Activated T-helper 1 cell treated with Interleukin-2 at 50 U/mL for 16 hours (primary cell): ENCODE data around the gene RIPOR1.
"Not testable (repeated sequence)": the region's sequence is repeated elsewhere in the genome, so short reads cannot be mapped to it uniquely, and the experiment has no call there.

Source experiments
- DNase-seq: peaks from one replicate; pipeline ENCODE4 v3.0.0-alpha.2; 2020; ENCODE audit warnings: low read depth

RIPOR1 gene

DNA sequence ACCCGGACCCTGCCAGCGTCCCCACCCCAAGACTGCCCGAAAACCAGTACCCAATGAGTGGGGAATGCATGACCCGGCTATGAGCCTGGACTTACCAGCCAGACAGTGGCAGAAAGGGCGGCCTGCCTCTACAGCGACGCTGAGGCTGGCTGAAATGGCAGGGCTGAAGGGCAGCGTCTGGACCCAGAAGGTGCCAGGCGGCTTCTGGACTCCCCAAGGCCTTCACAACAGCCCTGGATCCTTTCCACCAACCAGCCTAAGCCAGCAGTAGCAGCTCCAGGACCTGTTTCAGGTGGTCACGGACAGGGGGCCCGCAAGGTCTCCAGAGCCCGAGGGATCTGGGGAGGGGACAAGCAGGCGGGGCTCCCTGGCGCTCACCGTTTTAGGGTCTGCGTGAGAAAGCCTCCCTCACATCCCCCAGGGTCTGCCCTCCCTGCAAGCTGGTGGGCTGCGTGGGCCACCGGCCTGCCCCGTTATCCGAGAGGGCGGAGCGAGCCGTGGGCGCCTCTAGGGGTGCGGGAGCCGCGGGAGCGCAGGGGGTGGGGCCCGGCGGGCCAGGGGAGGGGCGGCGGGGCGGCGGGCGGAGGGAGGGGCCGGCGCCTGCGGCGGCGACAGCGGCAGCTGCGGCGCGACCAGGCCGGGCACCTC is at the start of gene RIPOR1:
Gene RIPOR1 (plus strand): TSS at position 608 of the 648 bp plus-strand sequence. CDS start 9,618 bp downstream, outside the sequence.
- peak; percentile 28 for DNase-seq

DNA sequence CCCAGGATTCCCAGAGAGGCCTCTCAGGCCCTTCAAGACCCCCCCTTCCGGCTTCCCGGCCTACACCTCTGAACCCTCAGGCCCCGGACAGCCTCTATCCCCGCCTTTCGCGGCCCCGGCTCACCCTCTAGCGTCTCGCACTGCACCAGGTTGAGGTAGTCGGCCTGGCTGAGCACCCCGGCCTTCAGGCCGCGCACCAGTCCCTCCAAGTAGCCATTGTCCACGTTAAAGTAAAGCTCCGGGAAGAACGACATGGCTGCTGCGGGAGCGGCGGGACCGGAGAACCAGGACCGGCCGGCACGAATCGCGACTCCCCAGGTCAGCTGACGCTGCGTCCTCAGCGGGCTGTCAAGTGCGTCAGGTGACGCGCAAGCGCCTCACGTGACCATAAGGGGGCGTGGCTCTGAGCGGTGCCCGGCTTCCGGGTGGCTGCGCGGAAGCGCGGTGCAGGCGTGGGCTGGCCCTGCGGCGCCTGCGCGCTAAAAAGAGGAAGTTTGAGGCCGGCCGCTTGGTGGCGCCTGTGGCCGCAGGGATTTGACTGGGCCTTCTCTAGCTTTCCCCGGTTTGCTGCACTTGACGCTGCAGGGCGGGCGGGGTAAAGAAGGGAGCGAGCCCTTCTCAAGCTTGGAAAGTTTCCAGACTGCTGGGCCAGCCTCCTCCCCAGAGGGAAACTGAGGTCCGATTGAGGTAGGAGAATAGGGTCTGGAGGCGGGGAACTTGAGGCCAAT is 47.6 kb upstream of the RIPOR1 start, which contains the start of gene ATP6V0D1:
Gene ATP6V0D1 (minus strand): TSS at position 325 of the 728 bp plus-strand sequence. CDS start 71 bp downstream, at position 254.
- DNase-seq: peak; percentile 99

- DNase-seq: no peak
These were observed 46.9 kb upstream of the RIPOR1 start for GRCh38 chr16:67481561-67482232.

DNA sequence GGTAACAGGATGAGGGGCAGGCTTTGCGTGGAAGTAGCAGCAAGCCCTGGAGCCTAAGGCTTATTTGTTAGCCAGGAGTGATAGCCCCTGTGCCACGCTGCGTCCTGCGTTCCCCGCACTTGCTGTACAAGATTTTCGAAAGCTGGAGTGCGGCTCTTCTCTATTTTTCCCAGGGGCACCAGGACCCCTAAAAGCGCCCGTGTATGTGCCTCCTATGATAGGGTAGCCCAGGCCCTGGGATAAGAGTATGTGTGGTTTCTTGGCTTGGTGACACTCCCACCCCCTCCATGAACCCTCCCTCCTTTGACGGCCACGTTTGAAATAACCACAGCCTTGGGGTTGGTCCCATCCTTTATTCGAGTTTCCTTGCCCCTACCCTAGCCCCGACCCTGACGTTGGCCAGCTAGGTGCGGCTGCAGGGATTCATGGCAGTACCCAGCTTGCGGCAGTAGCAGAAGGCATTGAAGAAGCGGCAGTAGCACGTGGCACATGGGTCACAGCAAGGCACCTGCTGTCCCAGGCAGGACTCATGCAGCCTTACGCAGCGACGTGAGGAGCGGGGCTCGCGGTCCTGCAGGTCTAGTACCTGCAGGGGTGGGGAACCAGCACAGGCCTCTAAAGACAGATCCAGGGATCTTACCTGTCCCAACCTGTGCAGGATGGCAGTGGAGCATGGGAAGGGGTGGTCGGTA is 46.2 kb upstream of the RIPOR1 start:
- no peak for DNase-seq

DNA sequence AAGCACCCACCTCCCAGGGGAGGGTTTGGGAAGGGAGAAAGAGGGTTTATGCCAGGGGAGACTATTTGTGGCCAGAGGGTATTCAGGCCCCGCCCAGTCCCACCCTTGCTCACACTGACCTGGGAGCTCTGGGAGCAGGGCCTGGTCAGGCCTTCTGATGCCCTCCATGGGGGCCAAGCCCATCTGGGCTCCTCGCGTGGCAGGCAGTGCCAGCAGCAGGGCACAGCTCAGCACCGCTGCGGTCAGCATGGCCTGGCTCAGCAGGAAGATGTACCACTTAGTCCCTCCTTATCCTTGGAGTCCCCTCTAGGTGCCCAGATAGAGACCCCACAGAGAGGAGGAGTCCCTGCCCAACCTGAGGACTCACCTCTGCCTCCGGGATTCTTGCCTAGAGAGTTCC is 45.5 kb upstream of the RIPOR1 start, which contains the start of gene AGRP:
Gene AGRP (minus strand): TSS at position 398 of the 400 bp plus-strand sequence. CDS start 149 bp downstream, at position 249.
- no peak for DNase-seq

GRCh38 chr16:67483731-67484525 is 44.7 kb upstream of the RIPOR1 start:
- no peak for DNase-seq

DNA sequence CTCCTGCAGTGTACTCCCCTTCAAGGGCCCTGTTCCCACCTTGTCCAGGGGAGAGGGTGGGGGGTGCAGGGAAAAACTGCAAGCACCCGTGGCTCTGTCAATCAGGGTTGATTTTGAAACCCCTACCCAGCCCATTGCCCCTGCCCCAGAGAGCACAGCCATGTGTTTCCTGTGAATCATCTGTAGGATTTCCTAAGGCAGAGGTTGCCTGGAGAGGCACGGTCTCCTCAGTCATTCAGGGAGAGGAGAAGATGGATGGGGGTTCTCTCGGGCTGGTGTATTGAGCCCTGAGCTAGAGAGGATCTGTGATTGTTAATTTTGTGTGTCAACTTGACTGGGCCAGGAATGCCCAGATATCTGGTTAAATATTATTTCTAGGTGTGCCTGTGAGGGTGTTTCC is 41.8 kb upstream of the RIPOR1 start:
- no peak for DNase-seq

DNA sequence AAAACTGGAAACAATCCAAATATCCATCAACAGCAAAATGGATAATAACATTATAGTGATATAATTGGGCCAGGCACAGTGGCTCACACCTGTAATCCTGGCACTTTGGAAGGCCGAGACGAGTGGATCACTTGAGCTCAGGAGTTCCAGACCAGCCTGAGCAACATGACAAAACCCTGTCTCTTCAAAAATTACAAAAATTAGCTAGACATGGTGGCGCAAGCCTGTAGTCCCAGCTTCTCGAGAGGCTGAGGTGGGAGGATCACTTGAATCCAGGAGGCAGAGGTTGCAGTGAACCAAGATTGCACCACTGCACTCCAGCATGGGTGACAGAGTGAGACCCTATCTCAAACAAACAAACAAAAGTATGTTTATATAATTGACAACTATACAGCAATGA is 41.1 kb upstream of the RIPOR1 start:
- not testable (repeated sequence) for DNase-seq

DNA sequence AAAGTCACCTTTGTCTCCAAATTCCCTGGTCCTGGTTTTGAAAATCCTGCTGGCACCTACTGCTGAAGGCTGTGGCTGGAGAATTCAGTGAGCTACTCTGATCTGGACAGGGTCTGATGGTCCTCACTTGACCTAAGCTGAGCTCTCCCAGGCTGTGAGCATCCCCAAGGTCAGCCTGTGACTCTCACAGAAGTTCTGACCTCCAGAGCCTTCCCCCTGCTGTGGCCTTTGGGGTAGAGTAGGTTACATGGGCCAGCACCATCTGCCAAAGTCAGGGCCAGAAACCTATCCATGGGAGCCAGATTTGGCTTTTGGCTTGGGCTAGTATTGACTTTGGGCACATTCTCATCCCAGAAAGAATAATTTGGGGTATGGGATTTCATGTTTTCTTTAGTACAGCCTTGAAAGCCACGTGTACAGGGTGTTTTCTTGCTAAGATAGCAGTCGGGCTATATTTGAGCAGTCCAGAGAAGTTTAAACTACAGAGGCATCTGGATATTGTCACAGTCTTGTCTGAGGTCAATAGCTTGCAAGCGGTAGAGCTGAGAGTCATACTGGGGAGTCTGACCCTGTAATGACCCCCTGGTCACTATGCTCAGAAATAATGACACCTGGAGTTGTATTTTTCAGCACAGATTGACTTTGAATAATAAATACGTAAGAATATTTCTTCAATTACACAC is 39.1 kb upstream of the RIPOR1 start:
- DNase-seq: no peak

GRCh38 chr16:67490335-67491096 is 38.1 kb upstream of the RIPOR1 start:
- no peak for DNase-seq

DNA sequence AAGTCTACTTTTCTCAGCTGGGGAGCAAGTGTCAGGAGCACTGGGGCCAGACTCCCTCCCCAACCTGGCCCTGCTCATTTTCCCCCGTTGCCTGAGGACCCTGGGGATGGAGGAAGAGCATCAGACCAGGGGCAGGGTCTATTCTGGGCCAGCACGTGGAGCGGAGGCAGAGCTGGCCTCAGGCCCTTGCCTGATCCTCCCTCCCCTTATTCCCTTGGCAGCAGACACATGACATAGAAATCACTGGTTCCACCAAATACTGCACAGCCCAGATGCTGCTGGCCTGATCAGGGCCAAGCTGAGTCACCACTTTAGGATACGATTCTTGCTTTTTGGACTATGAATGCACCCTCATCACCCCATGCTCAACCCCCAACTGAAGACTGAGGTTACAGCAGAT is 29.5 kb upstream of the RIPOR1 start:
- DNase-seq: no peak

GRCh38 chr16:67504031-67505021 is 24.3 kb upstream of the RIPOR1 start:
- peak; percentile 32 for DNase-seq

- no peak for DNase-seq
These were observed 22.2 kb upstream of the RIPOR1 start for GRCh38 chr16:67506468-67506867.

- DNase-seq: no peak
These were observed 19.6 kb upstream of the RIPOR1 start for GRCh38 chr16:67509016-67509415.

- not testable (repeated sequence) for DNase-seq
These were observed 14.7 kb upstream of the RIPOR1 start for GRCh38 chr16:67513892-67514291.

- DNase-seq: peak; percentile 55
These were observed 14.2 kb upstream of the RIPOR1 start for GRCh38 chr16:67514382-67514828.

DNA sequence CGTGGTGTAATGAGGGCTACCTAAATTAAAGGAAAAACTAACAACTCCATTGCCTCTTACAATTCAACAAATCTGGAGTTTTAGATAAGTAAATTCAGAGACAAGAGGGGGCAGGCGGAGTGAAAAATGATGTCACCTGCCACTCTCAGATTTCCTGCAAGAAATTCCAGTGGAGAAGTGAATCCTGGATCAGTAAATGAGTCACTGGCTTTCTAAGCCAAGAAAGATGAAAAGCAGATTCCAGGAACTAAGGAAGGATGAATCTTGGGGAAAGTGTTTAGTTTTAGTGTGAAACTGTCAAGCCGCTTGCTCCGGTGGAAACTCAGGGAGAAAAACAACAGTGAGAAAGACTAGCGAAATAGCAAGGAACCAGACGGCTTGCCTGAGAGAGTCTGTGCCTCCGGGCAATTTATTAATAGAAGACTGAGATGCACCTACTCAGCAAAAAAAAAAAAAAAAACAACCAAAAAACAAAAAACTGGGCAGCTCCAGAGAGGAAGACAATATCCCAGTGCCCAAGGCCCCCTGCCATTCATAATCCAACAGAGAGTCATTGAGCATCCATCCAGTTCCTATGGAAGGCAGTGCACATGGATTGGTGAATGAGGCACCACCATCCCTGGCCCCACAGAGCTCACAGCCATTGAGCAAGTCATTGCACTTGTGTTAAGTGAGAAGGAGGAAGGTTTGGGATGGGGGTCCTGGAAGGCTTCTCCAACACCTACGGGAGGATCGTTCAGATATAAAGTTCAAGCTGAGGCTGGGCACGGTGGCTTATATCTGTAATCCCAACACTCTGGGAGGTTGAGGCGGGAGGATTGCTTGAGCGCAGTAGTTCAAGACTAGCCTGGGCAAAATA is 12.1 kb upstream of the RIPOR1 start:
- no peak for DNase-seq

DNA sequence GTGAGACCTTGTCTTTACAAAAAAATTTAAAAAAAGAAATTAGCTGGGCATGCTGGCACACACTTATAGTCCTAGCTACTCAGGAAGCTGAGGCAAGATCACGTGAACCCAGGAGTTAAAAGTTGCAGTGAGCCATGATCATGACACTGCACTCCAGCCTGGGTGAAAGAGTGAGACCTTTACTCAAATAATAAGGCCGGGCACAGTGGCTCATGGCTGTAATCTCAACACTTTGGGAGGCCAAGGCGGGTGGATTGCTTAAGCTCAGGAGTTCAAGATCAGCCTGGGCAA is 11.5 kb upstream of the RIPOR1 start:
- DNase-seq: no peak
